Neural cell (in vitro differentiated cells): ENCODE results near the gene PHF21A.

ENCODE experiments used
- CTCF ChIP-seq: fragments of 450-650 bp; IDR thresholded peaks from 2 replicates; pipeline ENCODE4 v1.5.1; 2014; ENCODE audit warnings: antibody characterized with exemption, mild to moderate bottlenecking, moderate library complexity; ENCODE audit not compliant: poor library complexity, severe bottlenecking
- EP300 ChIP-seq: fragments of 450-650 bp; conservative IDR thresholded peaks from 2 replicates; pipeline ENCODE4 v1.6.1; 2014; ENCODE audit warnings: antibody characterized with exemption, mild to moderate bottlenecking, moderate library complexity; ENCODE audit not compliant: poor library complexity, severe bottlenecking
- EZH2 ChIP-seq: fragments of 200-600, 300-800 bp; shearing (Covaris generic), sonication (generic); IDR thresholded peaks from 2 replicates; pipeline ENCODE4 v1.6.1; 2014; ENCODE audit warnings: antibody characterized with exemption, low read length, borderline replicate concordance, mild to moderate bottlenecking; ENCODE audit not compliant: insufficient read depth, poor library complexity, severe bottlenecking
- MXI1 ChIP-seq: fragments of 450-650 bp; conservative IDR thresholded peaks from 2 replicates; pipeline ENCODE4 v1.6.1; 2014; ENCODE audit warnings: antibody characterized with exemption, mild to moderate bottlenecking; ENCODE audit not compliant: poor library complexity, severe bottlenecking
- POLR2AphosphoS5 ChIP-seq: IDR thresholded peaks from 2 replicates; pipeline ENCODE4 v1.6.1; 2012
- RAD21 ChIP-seq: fragments of 450-650 bp; conservative IDR thresholded peaks from 2 replicates; pipeline ENCODE4 v1.6.1; 2014; ENCODE audit warnings: antibody characterized with exemption, mild to moderate bottlenecking, moderate library complexity
- REST ChIP-seq: IDR thresholded peaks from 2 replicates; pipeline ENCODE4 v1.6.1; 2012; ENCODE audit warnings: borderline replicate concordance
- SMC3 ChIP-seq: fragments of 450-650 bp; conservative IDR thresholded peaks from 2 replicates; pipeline ENCODE4 v1.6.1; 2014; ENCODE audit warnings: antibody characterized with exemption, mild to moderate bottlenecking, moderate library complexity; ENCODE audit not compliant: poor library complexity
- TAF1 ChIP-seq: IDR thresholded peaks from 2 replicates; pipeline ENCODE4 v1.6.1; 2012; ENCODE audit warnings: low read depth

GRCh38 chr11:45899086-45899447, 222.2 kb downstream of the PHF21A start:
- TF ChIP-seq CTCF: no peak
- TF ChIP-seq POLR2AphosphoS5: no peak
- TF ChIP-seq EZH2: no peak
- TF ChIP-seq TAF1: no peak
- no peak for TF ChIP-seq RAD21
- no peak for TF ChIP-seq EP300
- TF ChIP-seq REST: no peak
- TF ChIP-seq MXI1: no peak
- TF ChIP-seq SMC3: no peak
